Mesothelial cell of epicardium (in vitro differentiated cells): Measurements from ENCODE around the gene C14orf132. TPM values are rescaled to one million over a fixed set of nuclear protein-coding genes. Genes with fewer than 3 reads are reported as not detected.

Experiments used
- DNase-seq, 2 experiments: peaks; one replicate each; pipeline ENCODE4 v3.0.0; 2021; ENCODE audit warnings: low spot score in 2 of 2; ENCODE audit not compliant: unreplicated experiment in 2 of 2
- H3K27ac Mint-ChIP-seq: 2 replicates; pipeline ENCODE4 v1.8.0; 2021; ENCODE audit warnings: mixed read lengths
- H3K27me3 Mint-ChIP-seq: 2 replicates; pipeline ENCODE4 v1.8.0; 2021; ENCODE audit warnings: low read depth, mixed read lengths
- H3K36me3 Mint-ChIP-seq: 2 replicates; pipeline ENCODE4 v1.8.0; 2021; ENCODE audit warnings: mixed read lengths
- H3K4me1 Mint-ChIP-seq: 2 replicates; pipeline ENCODE4 v1.8.0; 2021; ENCODE audit warnings: mixed read lengths
- H3K4me3 Mint-ChIP-seq: 2 replicates; pipeline ENCODE4 v1.8.0; 2021; ENCODE audit warnings: mild to moderate bottlenecking, moderate library complexity, mixed read lengths
- H3K9me3 Mint-ChIP-seq: 2 replicates; pipeline ENCODE4 v1.8.0; 2021; ENCODE audit warnings: mixed read lengths
- CTCF ChIP-seq: fragments of 200-600 bp; sonication (generic); IDR thresholded peaks from one replicate; pipeline ENCODE4 v1.5.0; 2021; ENCODE audit warnings: antibody characterized with exemption; ENCODE audit not compliant: unreplicated experiment
- total RNA-seq: library from RNA; stranded (reverse); gene quantifications from 3 replicates; pipeline ENCODE4 v1.2.1, GENCODE V29; 2021

C14orf132 gene
- total RNA-seq, 1 donor from 2014 or later = 40.6 TPM

GRCh38 chr14:96035456-96035855 lies 3.7 kb upstream of the C14orf132 start:
- peaks cover 9% of the 10 kb centered on the region for H3K4me1 Mint-ChIP-seq
- TF ChIP-seq CTCF = no peak
- DNase-seq = no peak
- no peak overlapping the region for H3K4me3 Mint-ChIP-seq
- H3K9me3 Mint-ChIP-seq = no peaks in the 10 kb centered on the region
- H3K36me3 Mint-ChIP-seq = no peaks in the 10 kb centered on the region
- peaks cover 35% of the 10 kb centered on the region for H3K27me3 Mint-ChIP-seq
- H3K27ac Mint-ChIP-seq = no peak overlapping the region

- no peaks in the 10 kb centered on the region for H3K36me3 Mint-ChIP-seq
- H3K27me3 Mint-ChIP-seq = peaks cover 33% of the 10 kb centered on the region
- no peak for DNase-seq
- H3K27ac Mint-ChIP-seq = no peak overlapping the region
- peaks cover 19% of the 10 kb centered on the region for H3K4me1 Mint-ChIP-seq
- peak overlapping the region; percentile 71 for H3K4me3 Mint-ChIP-seq
- H3K9me3 Mint-ChIP-seq = no peaks in the 10 kb centered on the region
- no peak for TF ChIP-seq CTCF
Observed at GRCh38 chr14:96037891-96038557, 1.1 kb upstream of the C14orf132 start.

GRCh38 chr14:96038558-96038919 lies 623 bp upstream of the C14orf132 start:
- no peaks in the 10 kb centered on the region for H3K9me3 Mint-ChIP-seq
- H3K36me3 Mint-ChIP-seq = no peaks in the 10 kb centered on the region
- no peak for TF ChIP-seq CTCF
- peaks cover 33% of the 10 kb centered on the region for H3K27me3 Mint-ChIP-seq
- H3K4me3 Mint-ChIP-seq = peak overlapping the region; percentile 71
- DNase-seq = no peak
- H3K4me1 Mint-ChIP-seq = peaks cover 19% of the 10 kb centered on the region
- H3K27ac Mint-ChIP-seq = no peak overlapping the region

- no peaks in the 10 kb centered on the region for H3K9me3 Mint-ChIP-seq
- peak in 1 of 2 experiments; percentile 49 for DNase-seq
- peak overlapping the region; percentile 78 for H3K27ac Mint-ChIP-seq
- H3K36me3 Mint-ChIP-seq = no peaks in the 10 kb centered on the region
- peak overlapping the region; percentile 86 for H3K4me3 Mint-ChIP-seq
- no peak for TF ChIP-seq CTCF
- H3K4me1 Mint-ChIP-seq = peaks cover 19% of the 10 kb centered on the region
- H3K27me3 Mint-ChIP-seq = peaks cover 33% of the 10 kb centered on the region
Observed at GRCh38 chr14:96039633-96040311, 610 bp downstream of the C14orf132 start.

- peak overlapping the region; percentile 31 for H3K27ac Mint-ChIP-seq
- peaks cover 4% of the 10 kb centered on the region for H3K9me3 Mint-ChIP-seq
- H3K4me1 Mint-ChIP-seq = peaks cover 19% of the 10 kb centered on the region
- H3K27me3 Mint-ChIP-seq = peaks cover 27% of the 10 kb centered on the region
- TF ChIP-seq CTCF = no peak
- no peak for DNase-seq
- peaks cover 7% of the 10 kb centered on the region for H3K36me3 Mint-ChIP-seq
- H3K4me3 Mint-ChIP-seq = peak overlapping the region; percentile 86
Observed at GRCh38 chr14:96040828-96041371, 1.7 kb downstream of the C14orf132 start.
